ENCODE measurements around the gene C1RL. TPM values are rescaled to one million over a fixed set of nuclear protein-coding genes. Genes with fewer than 3 reads are reported as not detected.

The C1RL gene
- 100 to 1,000 TPM in 2 of 4 donors, 10 to 100 TPM in 2; 66.2 to 114 (median 95.8) TPM for total RNA-seq

- TF ChIP-seq CTCF (IDR thresholded peaks at IDR 0.05; ENCODE audit: low read depth): no peak
Observed at GRCh38 chr12:7108796-7109571, at the start of gene C1RL. TSS of gene C1RL (minus strand) at chr12:7109214. CDS start at chr12:7109180, 34 bp downstream.

GRCh38 chr12:7157391-7157790, 48.4 kb upstream of the C1RL start:
- no peak for TF ChIP-seq CTCF (IDR thresholded peaks at IDR 0.05; ENCODE audit: low read depth)

GRCh38 chr12:7156259-7157197, 47.5 kb upstream of the C1RL start:
- no peak for TF ChIP-seq CTCF (IDR thresholded peaks at IDR 0.05; ENCODE audit: low read depth)

GRCh38 chr12:7155471-7156034, 46.5 kb upstream of the C1RL start:
- no peak for TF ChIP-seq CTCF (IDR thresholded peaks at IDR 0.05; ENCODE audit: low read depth)

- no peak for TF ChIP-seq CTCF (IDR thresholded peaks at IDR 0.05; ENCODE audit: low read depth)
Observed at GRCh38 chr12:7154901-7155470, 46.0 kb upstream of the C1RL start.

GRCh38 chr12:7154042-7154441, 45.0 kb upstream of the C1RL start:
- no peak for TF ChIP-seq CTCF (IDR thresholded peaks at IDR 0.05; ENCODE audit: low read depth)
